BLaER1 treated with 17β-estradiol and CSF1 and Interleukin-3, amounts not matched to agents 10 nM and 100 nM (cell line): ENCODE results near the gene IFNA6.
A peak's percentile ranks its signal among the peaks of the same experiment; 100 is the strongest.

Experiments
- H3K27ac ChIP-seq, 11 experiments: shearing (Covaris generic); formaldehyde crosslinking; 2 replicates each; pipeline ENCODE4 v1.8.1; 2022
- H3K27me3 ChIP-seq, 11 experiments: shearing (Covaris generic); formaldehyde crosslinking; 2 replicates each; pipeline ENCODE4 v1.8.1; 2022
- H3K36me3 ChIP-seq, 11 experiments: shearing (Covaris generic); formaldehyde crosslinking; 2 replicates each; pipeline ENCODE4 v1.8.1; 2022
- H3K4me1 ChIP-seq, 10 experiments: shearing (Covaris generic); formaldehyde crosslinking; 2 replicates each; pipeline ENCODE4 v1.8.1; 2022
- H3K4me2 ChIP-seq, 11 experiments: shearing (Covaris generic); formaldehyde crosslinking; 2 replicates each; pipeline ENCODE4 v1.8.1; 2022
- H3K4me3 ChIP-seq, 10 experiments: shearing (Covaris generic); formaldehyde crosslinking; 2 replicates each; pipeline ENCODE4 v1.8.1; 2022
- H3K9ac ChIP-seq, 11 experiments: shearing (Covaris generic); formaldehyde crosslinking; 2 replicates each; pipeline ENCODE4 v1.8.1; 2022
- H3K9me3 ChIP-seq, 11 experiments: shearing (Covaris generic); formaldehyde crosslinking; replicated peaks in 1 of 11; 2 replicates each; pipeline ENCODE4 v1.8.1; 2022
- H4K20me1 ChIP-seq, 11 experiments: shearing (Covaris generic); formaldehyde crosslinking; 2 replicates each; pipeline ENCODE4 v1.8.1; 2022
- Cebpa-rat ChIP-seq, 11 experiments: shearing (Covaris generic); IDR thresholded peaks; 2 replicates each; pipeline ENCODE4 v1.8.1; 2022

IFNA6 gene

GRCh38 chr9:21320465-21320864 lies 30.2 kb downstream of the IFNA6 start:
- H3K36me3 ChIP-seq, result peaks cover 28 to 46% (median 40%) of the 10 kb centered on the region in 11 experiments; a peak in 21 of 22 replicates
- no peak overlapping the region for H3K9ac ChIP-seq
- H3K4me2 ChIP-seq, result no peak overlapping the region
- H3K27me3 ChIP-seq, result peaks cover 0 to 17% (median 0%) of the 10 kb centered on the region in 11 experiments; a peak in 3 of 22 replicates
- H4K20me1 ChIP-seq, result peaks cover 3 to 49% (median 20%) of the 10 kb centered on the region in 11 experiments; a peak in 21 of 22 replicates
- no peak overlapping the region for H3K4me3 ChIP-seq
- peaks cover 0 to 12% (median 0%) of the 10 kb centered on the region in 10 experiments; a peak in 3 of 20 replicates for H3K4me1 ChIP-seq
- no peak for TF ChIP-seq Cebpa-rat (IDR thresholded peaks at IDR 0.05)
- no peaks in the 10 kb centered on the region for H3K9me3 ChIP-seq
- no peak overlapping the region for H3K27ac ChIP-seq

GRCh38 chr9:21317956-21318923 lies 32.4 kb downstream of the IFNA6 start:
- Histone ChIP-seq H3K4me2 (no peak overlapping the region), H3K9me3 (no peaks in the 10 kb centered on the region), H3K4me3 (no peak overlapping the region), H3K27ac (no peak overlapping the region), H3K27me3 (peaks cover 0 to 20% (median 0%) of the 10 kb centered on the region in 11 experiments; a peak in 3 of 22 replicates), H3K4me1 (peaks cover 0 to 7% (median 0%) of the 10 kb centered on the region in 10 experiments; a peak in 2 of 20 replicates), H4K20me1 (peaks cover 0 to 27% (median 6%) of the 10 kb centered on the region in 11 experiments; a peak in 9 of 22 replicates), H3K9ac (no peak overlapping the region), H3K36me3 (peaks cover 14 to 24% (median 20%) of the 10 kb centered on the region in 11 experiments; a peak in 19 of 22 replicates)
- no peak for TF ChIP-seq Cebpa-rat (IDR thresholded peaks at IDR 0.05)

GRCh38 chr9:21316860-21317259 lies 33.8 kb downstream of the IFNA6 start:
- Histone ChIP-seq H3K27me3 (peaks cover 0 to 20% (median 0%) of the 10 kb centered on the region in 11 experiments; a peak in 3 of 22 replicates), H3K9ac (no peak overlapping the region)
- TF ChIP-seq Cebpa-rat (IDR thresholded peaks at IDR 0.05), result no peak

GRCh38 chr9:21316032-21316842 lies 34.5 kb downstream of the IFNA6 start:
- peaks cover 0 to 7% (median 0%) of the 10 kb centered on the region in 10 experiments; a peak in 1 of 20 replicates for H3K4me1 ChIP-seq
- H4K20me1 ChIP-seq, result peaks cover 0 to 7% (median 0%) of the 10 kb centered on the region in 11 experiments; a peak in 5 of 22 replicates
- no peak overlapping the region for H3K4me2 ChIP-seq
- H3K27me3 ChIP-seq, result peaks cover 0 to 20% (median 0%) of the 10 kb centered on the region in 11 experiments; a peak in 3 of 22 replicates
- no peak overlapping the region for H3K27ac ChIP-seq
- no peak overlapping the region for H3K4me3 ChIP-seq
- peaks cover 0 to 4% (median 3%) of the 10 kb centered on the region in 11 experiments; a peak in 11 of 22 replicates for H3K36me3 ChIP-seq
- H3K9ac ChIP-seq, result no peak overlapping the region
- TF ChIP-seq Cebpa-rat (IDR thresholded peaks at IDR 0.05), result no peak
- peaks cover 0 to 2% (median 0%) of the 10 kb centered on the region in 11 experiments; a peak in 2 of 22 replicates for H3K9me3 ChIP-seq

More at GRCh38 chr9:21316860-21317259, 33.8 kb downstream of the IFNA6 start:
- Histone ChIP-seq H3K27ac (no peak overlapping the region), H3K36me3 (peaks cover under 1 to 10% (median 8%) of the 10 kb centered on the region in 11 experiments; a peak in 14 of 22 replicates), H4K20me1 (peaks cover 0 to 13% (median 0%) of the 10 kb centered on the region in 11 experiments; a peak in 5 of 22 replicates), H3K4me1 (peaks cover 0 to 7% (median 0%) of the 10 kb centered on the region in 10 experiments; a peak in 1 of 20 replicates), H3K9me3 (no peaks in the 10 kb centered on the region), H3K4me2 (no peak overlapping the region), H3K4me3 (no peak overlapping the region)

GRCh38 chr9:21314152-21314551 lies 36.5 kb downstream of the IFNA6 start:
- H3K9ac ChIP-seq, result no peak overlapping the region
- H4K20me1 ChIP-seq, result no peaks in the 10 kb centered on the region
- H3K27ac ChIP-seq, result no peak overlapping the region
- no peak overlapping the region for H3K4me3 ChIP-seq
- peaks cover 0 to 7% (median 0%) of the 10 kb centered on the region in 10 experiments; a peak in 1 of 20 replicates for H3K4me1 ChIP-seq
- peaks cover 0 to 5% (median 0%) of the 10 kb centered on the region in 11 experiments; a peak in 2 of 22 replicates for H3K9me3 ChIP-seq
- peak in 2 of 11 experiments; percentile 24 to 41; a peak in 1 of 22 replicates for TF ChIP-seq Cebpa-rat (IDR thresholded peaks at IDR 0.05)
- H3K27me3 ChIP-seq, result peaks cover 0 to 22% (median 0%) of the 10 kb centered on the region in 11 experiments; a peak in 3 of 22 replicates
- no peaks in the 10 kb centered on the region for H3K36me3 ChIP-seq
- H3K4me2 ChIP-seq, result no peak overlapping the region

- Histone ChIP-seq H3K4me1 (peaks cover 0 to 6% (median 0%) of the 10 kb centered on the region in 10 experiments; a peak in 1 of 20 replicates), H3K36me3 (no peaks in the 10 kb centered on the region), H3K4me2 (no peak overlapping the region), H3K4me3 (no peak overlapping the region), H3K9me3 (peaks cover 0 to 5% (median 0%) of the 10 kb centered on the region in 11 experiments; a peak in 2 of 22 replicates), H3K27me3 (peaks cover 0 to 30% (median 0%) of the 10 kb centered on the region in 11 experiments; a peak in 3 of 22 replicates), H3K27ac (no peak overlapping the region), H4K20me1 (no peaks in the 10 kb centered on the region), H3K9ac (no peak overlapping the region)
- no peak for TF ChIP-seq Cebpa-rat (IDR thresholded peaks at IDR 0.05)
Measured at GRCh38 chr9:21311889-21312288, 38.8 kb downstream of the IFNA6 start.

- Histone ChIP-seq H3K36me3 (no peaks in the 10 kb centered on the region), H3K27me3 (peaks cover 0 to 59% (median 0%) of the 10 kb centered on the region in 11 experiments; a peak in 4 of 22 replicates), H3K9ac (no peak within 1 kb of the TSS), H3K9me3 (no peaks in the 10 kb centered on the region), H3K4me3 (no peak within 1 kb of the TSS), H3K27ac (no peak within 1 kb of the TSS), H3K4me1 (peaks cover 0 to 10% (median 7%) of the 10 kb centered on the region in 10 experiments; a peak in 9 of 20 replicates), H4K20me1 (no peaks in the 10 kb centered on the region), H3K4me2 (no peak within 1 kb of the TSS)
- TF ChIP-seq Cebpa-rat (IDR thresholded peaks at IDR 0.05), result no peak
Measured at GRCh38 chr9:21305213-21305612, 45.5 kb downstream of the IFNA6 start, which contains the start of gene IFNA5. IFNA5 (minus strand) TSS chr9:21305313; CDS start chr9:21305256, 57 bp downstream.
